ENCODE data around the gene TMEM54.

Gene TMEM54

DNA sequence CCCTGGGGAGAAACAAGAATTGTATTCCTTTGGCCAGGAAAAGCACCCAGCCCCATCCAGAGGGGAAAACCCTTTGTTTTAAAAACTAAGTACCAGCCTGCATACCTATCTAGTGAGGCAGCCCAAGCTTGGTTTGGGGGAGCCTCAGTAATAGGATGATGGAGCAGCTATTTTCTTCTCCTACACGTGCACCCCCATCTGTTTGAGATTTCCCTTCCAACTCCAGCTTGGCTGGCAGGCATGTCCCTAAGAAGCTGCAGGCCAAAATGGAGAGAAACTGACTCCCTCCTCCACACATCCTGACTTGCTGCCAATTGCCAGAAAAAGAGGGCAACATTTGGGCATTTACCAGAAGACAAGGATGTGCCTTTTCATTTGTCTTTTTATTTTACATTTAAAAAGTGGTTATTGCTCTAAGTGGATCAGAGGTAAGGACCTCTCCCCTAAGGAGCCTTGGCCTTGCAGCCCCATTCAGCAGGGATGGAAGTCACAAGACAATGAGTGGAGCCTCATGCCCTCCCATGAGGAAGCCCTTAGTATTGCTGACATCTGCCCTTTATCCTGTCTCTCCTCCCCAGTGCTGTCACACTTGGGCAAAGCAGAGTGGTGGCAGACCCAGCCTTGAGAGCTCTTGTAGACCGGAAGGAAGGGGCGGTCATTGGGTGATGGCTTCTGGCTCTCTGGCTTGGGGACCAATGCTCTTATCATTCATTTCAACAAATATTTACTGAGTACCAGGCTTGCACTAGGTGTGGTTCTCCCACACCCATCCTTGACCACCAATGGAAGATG is 39.1 kb downstream of the TMEM54 start:
- DNase-seq, result no peak

DNA sequence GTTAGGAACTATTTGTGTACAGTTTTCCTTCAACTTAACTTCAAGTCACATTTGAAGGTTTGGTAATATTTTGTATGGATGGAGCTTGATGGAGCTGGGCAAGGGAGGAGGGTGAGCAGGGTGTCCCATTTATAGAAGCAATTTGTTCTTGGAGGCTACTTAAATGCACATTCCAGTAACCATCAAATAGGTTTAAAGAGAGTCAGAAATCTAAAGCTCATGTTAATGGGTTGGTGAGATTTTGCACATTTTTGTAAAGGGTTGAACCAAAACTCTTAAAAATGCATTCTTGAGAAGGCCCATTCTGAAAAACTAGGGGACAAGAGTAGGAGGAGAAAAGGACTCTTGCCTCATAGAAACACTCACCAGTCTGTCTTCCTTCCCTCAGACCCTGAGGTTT is 40.6 kb downstream of the TMEM54 start:
- DNase-seq, result no peak

DNA sequence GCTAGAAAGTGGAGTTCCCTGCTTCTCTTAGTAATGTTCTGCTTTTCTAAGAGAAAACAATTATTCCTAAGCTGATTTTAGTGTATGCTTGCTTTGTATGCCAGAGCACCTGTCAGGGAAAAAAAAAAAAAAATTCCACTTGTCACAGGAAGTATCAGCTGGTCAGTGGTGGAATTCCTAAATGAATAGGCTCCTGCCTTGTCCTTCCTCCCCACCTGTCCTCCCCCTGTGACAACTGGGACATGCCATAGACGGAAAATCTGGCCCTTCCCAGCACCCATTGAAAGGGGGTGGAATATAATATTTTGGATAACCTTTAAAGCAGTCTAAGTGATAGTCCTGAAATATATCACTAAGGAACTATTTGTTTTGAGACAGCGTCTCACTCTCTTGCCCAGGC is 41.3 kb downstream of the TMEM54 start:
- DNase-seq, result no peak

DNA sequence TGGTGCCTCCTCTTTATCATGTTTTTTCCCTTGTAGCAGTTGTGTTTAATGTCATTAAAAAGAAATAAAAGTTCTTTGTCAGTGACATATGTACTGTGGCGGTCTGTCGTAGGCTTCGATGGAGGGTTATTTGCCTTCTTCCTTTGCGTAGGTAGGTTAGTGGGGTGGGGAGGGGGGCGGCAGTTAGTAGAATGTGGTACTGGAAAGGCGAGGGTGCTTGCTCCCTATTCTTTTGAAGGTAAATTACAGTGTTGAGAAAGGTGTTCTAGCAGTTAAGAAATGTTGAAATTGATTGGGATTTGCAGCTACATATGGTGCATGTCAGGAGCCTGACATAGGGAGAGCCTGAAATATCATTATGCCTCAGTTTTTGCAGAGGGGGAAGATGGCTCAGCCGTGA is 42.4 kb downstream of the TMEM54 start:
- no peak for DNase-seq

DNA sequence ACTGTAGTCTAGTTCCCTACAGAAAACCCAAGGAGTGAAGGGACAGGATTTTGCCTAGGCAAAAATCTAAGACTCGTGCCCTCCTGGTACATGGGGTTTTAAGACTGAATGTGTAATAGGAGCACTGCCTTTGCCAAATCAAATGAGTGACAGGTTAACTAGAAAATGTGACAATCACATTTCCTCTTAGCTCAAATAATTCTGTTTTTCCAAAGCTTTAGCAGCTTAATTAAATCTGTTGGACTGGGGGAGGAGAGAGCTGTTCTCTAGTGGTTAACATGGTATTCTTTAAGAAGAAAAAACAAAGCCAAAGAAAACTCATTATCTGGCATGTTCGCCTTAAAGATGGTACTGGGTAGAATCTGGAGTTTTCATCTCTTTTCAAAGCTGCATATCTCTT is 43.1 kb downstream of the TMEM54 start:
- DNase-seq, result no peak

DNA sequence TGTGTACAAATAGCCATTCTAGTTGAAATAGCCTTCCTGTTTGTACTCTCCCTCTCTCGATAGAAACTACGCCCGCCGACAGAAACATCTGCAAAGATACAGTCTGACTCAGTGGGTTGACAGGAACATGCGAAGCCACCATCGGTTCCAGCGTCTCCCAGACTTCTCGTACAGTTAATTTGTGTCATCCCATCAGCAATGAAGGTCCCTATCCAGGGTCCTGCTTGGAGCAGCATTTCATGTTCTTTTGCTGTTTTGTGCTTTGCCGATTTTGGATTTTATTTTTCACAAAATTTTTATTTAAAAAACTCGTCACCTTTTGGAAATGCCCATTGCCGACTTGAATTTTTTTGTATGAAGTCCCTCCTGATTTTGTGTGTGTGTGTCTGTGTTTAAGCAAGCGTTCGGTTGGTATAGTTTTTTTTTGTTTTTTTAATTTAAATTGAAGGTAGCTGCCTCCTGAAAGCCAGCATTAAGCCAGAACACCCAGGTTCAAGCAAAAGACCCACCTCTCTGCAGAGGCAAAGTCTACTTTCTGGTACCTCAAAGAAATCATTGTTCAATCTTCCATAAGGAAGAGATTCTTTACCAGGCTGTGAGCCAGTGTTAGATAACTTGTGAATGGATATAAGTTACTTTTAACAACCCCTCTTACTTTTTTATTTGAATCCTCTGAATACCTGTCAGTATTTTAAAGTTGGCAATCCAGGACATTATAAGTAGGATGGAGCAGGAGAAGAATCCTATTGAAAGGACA is 45.1 kb downstream of the TMEM54 start:
- no peak for DNase-seq

DNA sequence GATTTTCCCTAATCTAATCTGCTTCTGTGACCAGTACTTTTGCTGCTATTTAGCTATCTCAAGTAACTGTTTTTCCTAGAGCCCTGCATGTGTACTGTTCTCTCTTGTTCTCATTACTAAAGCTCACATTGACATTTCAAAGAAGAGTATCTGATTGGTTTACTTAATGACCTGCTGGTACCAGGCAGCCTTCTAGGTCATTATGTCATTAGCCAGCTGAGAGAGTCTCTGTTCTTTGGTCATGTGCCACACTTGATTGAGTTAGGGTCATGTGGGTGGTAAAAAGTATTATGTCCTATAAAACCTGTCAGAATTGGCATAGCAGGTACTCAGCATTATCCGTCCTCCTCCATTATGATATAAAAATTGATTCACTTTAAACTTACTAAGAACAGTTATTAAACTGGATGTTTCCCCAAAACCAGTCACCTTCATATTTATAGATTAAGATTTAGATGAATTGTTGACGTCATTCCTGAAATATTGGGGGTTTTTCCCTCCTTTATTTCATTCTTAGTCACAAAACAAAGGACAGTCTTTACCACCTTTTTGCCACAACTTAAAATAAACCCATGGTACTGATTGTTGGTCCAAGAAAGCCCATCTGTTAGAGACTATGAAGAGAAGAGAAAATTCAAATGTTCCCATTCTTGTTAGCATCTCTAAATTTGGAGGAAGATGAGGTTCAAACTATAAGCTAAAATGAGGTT is 52.7 kb downstream of the TMEM54 start:
- no peak for DNase-seq
